IPS-NIHi11 (cell line): ENCODE results near the gene CAV3.
A peak's percentile ranks its signal among the peaks of the same experiment; 100 is the strongest.
"Not testable (repeated sequence)": the region's sequence is repeated elsewhere in the genome, so short reads cannot be mapped to it uniquely, and the experiment has no call there.

ENCODE experiments used
- DNase-seq: peaks from one replicate; pipeline ENCODE4 v3.0.0; 2012; ENCODE audit warnings: mixed read lengths, low spot score

The CAV3 gene

DNA sequence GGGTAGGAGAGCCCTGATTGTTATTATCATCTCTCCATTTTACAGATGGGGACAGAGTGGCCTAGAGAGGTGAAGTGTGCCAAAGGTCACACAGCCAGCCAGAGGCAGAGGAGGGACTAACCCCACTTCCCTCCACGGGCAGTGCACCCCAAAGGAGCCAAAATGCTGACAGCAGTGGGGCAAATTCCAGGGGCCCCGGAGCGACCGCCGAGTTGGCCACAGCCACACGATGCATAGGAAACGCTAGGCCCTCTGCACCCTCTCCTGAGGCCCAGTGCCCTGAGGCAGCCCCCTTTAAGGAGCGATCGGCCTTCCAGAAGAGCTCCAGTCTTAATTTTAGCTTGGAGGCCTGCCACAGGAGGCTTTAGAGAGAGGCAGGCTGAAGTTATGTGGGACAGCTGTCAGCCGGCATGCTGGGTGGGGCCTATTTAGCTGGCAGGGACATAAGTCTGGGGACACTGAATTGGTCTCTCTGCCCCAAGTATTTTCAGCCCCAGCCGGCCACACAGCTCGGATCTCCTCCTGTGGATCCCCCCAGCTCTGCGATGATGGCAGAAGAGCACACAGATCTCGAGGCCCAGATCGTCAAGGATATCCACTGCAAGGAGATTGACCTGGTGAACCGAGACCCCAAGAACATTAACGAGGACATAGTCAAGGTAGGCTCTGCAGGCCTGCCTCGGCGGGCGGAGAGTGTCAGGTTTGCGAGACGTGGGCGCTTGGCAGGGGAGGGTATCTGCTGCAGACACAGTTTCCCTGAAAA, at the start of gene CAV3:
TSS of gene CAV3 (plus strand) at position 471 of the 763 bp plus-strand sequence. CDS start at position 546, 75 bp downstream.
- no peak for DNase-seq

DNA sequence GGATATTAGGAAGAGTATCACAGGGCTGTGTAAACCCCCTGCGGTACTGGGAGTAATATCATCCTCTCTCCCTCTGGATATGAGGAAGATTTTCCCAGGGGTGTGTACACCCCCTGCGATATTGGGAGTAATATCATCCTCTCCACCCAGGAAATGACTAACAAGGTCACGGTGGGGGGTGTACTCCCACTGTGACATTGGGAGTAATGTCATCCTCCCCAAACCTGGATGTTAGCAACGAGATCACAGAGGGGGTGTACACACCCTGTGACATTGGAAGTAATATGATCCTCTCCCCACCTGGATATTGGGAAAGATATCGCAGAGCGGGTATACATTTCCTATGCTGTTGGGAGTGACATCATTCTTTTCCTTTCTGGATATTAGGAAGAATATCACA, 48.6 kb upstream of the CAV3 start:
- DNase-seq, result not testable (repeated sequence)

DNA sequence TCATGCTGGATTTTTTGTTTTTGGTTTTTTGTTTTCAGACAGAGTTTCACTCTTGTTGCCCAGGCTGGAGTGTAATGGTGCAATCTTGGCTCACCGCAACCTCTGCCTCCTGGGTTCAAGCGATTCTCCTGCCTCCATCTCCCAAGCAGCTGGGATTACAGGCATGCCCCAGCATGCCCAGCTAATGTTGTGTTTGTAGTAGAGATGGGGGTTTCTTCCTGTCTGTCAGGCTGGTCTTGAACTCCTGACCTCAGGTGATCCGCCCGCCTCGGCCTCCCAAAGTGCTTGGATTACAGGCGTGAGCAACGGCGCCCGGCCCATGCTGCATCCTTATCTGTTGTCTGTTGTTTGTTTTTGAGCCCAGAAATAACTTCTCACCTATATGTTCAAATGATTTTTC, 42.3 kb upstream of the CAV3 start:
- DNase-seq, result not testable (repeated sequence)

DNA sequence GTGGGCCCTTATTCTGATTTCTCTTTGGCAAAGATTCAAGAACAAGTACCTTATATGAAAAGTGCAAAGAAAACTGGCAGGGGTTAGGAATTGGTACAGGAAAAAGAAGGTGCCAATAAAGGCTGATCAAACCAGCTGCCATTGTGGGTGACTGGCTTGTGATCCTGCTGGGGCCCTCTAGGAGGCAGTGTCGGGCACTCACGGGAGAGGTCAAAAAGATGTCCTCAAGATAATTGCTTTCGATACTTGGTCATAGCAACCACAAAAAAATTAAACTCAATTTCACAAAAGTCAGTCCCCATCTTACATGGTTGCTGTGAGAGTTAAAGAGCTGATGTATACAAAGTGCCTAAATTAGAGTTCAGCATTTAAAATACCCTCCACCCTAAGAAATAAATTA, 31.0 kb upstream of the CAV3 start:
- peak; percentile 54 for DNase-seq

DNA sequence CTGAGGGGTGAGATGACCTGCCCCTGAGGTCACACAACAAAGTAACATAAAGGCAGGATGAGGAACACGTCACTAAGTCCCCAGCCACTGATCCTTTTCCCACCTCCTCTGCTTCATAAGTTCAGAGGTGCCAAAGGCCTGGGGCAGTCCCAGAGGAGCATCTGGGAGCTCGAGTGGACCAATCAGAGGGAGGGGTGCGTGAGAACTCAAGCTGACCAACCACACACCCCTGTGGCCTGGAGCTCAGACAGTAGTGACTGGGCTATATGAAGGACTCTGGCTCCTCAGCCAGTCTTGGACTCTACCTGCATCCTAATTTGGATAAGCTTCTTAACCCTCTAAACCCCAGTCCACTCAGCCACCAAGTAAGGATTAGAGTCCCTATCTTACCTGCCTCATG, 28.0 kb upstream of the CAV3 start:
- peak; percentile 3 for DNase-seq

DNA sequence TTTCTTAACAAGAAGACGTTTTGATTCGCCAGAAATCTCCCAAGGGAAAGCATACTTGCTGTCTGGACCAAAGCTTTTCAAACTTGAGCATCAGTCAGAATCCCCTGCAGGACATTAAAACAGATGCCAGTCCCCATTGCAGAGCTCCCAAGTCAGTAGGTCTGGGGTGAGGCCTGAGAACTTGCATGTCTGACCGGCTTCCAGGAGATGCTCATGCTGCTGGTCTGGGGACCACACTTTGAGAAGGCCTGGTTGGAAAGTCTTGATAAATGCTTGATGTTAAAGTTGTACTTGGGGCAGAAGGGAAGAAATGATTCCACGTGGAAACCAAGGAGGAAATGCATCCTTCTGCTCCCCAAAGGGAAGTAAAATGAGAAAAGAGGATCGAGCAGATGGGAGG, 24.3 kb upstream of the CAV3 start:
- peak; percentile 0 for DNase-seq

DNA sequence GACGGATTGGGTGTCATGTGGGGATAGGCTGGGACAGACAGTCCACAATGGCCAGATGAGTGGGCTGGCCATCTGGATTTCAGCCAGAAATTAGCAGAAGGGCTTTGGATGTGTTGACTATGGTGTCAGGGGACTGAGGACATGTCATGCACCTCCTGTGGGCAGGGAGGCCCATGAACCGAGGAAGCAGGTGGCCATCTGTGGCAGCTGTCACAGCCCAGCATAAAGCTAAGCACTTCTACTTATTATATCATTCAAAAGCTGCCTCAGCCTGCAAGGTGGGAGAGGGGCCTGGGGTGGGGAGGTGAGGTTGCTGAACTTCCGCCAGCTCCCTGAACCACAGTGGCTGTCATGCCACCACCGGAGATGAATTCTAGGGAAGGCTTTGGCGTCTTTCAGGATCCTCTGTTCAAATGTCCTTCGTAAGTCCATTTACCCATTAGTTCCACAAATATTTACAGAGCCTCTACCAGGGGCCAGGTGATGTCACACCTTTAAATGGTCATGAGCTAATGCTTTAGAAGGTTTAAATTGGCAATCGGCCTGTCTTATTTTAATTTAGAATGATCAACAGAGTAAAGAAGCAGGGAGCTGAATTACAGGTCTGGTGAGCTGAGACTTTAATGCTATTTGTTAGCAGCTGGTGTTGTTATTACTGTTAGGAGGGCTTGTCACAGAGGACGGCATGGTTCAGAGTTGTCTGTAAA, 23.6 kb upstream of the CAV3 start:
- DNase-seq, result peak; percentile 1

DNA sequence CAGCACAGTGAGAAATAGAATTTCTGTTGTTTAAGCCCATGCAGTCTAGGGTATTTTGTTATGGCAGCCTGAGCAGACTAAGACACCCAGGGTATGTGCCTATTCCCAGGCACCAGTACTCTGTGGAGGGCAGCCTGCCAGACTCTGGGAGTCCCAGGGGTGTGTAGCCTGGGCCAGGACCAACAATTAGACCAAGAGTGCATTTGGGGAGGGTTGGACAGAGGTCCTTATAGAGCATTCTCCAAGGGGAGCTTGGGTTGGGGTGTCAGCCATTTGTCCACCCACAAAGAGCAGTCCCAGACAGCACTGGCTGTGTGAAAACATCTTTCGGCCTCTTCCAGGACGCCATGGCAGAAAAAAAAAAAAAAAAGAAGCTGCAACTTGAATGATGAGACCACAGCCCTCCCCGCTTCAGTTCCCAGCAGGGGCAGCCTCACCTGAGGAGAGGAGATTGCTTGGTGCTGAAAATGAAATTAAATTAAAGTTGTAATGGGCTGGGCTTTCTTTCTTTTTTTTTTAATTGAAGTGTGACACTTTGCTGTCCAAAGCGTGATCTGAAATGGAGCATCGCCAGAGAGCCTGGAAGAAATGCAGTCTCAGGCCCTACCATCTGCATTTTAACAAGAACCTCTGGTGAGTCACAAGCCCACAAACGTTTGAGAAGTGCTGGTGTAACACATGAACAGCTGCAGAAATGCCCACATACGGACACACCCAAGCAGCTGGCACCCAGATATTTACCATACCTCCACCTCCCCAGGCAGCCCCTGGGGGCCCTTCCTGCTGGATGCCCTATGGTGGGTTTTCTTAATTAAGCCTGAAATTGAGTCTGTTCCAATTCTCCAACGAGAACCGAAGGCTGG, 21.3 kb upstream of the CAV3 start:
- peak; percentile 1 for DNase-seq

DNA sequence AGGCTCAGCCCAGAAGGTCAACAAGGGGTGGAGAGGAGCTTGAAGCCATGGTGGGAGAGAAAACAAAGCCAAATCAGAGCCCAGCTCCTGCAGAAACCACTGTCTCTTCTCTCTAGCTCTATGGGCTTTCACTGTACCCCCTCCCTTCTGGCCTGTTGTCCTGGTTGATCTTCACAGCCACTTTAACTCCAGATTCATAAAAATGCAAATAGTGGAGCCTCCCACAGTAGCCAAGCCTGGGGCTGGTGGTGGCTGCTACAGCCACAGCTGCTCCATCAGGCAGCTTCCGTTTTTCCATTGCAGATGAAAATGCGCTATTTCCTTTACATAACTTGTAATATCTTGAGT, 20.7 kb upstream of the CAV3 start:
- peak; percentile 2 for DNase-seq

DNA sequence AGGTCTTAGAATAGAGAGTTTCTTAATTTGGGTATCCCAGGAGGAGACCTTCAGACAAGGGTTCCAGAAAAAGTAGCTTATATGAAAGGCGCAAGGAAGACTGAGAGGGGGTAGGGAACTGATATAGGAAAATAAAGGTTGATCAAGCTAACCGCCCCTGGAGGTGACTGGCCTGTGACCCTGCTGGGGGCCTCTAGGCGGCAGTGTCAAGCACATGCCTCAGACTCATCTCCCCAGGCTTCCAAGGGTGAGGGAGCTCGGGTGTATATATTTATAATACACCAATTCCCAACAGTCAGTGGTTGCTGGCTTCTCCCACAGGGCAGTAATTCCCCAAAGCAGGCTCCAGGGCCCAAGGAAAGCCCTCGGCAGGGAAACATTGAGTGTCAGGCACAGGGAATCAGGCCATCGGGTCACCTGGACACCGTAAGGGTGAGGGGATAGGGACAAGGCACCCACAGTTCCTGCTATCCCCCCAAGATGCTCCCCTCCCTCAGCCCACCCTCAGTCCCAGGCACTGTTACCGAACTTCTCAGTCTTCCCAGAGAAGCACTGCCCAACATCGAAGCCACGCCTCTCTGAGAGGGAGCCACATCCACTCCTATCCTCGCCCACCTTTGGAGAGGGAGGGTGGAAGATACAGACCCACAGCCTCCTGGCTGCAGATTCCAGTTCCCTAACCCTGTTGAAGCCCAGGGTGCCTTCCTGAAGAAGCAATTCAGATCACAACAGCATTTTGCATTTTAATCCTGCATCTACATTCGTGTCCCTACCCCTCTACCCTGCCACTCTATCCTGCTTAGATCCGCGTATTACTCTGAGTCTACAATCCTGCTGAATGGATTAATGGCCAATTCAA, 19.5 kb upstream of the CAV3 start:
- DNase-seq, result peak; percentile 82

DNA sequence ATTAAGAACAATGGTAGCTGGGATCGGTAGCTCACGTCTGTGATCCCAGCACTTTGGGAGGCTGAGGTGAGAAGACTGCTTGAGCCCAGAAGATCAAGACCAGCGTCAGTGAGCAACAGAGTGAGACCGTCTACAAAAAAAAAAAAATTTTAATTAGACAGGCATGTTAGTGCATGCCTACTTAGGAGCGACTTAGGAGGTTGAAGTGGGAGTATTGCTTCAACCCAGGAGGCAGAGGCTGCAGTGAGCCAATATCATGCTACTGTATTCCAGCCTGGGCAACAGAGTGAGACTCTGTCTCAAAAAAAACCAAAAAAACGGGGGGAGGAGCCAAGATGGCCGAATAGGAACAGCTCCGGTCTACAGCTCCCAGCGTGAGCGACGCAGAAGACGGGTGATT, 17.8 kb upstream of the CAV3 start:
- not testable (repeated sequence) for DNase-seq

DNA sequence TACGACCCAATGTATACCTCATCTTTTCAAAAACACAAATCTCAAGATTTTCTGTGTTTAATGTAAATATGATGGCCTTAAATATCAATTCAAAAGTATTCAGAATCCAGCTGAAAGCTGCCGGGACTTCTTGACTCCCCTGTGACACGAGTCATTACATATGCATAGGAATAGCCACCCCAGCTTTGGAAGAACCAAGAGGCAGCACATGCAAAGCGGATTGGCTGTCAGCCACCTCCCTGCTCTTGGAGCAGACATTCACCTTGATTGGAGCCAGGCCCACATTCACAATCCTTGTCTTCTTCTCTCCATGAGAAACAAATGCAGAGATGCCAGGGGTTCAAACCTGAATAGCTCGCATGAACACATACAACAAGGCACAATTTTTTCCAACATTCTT, 10.8 kb upstream of the CAV3 start:
- DNase-seq, result no peak

DNA sequence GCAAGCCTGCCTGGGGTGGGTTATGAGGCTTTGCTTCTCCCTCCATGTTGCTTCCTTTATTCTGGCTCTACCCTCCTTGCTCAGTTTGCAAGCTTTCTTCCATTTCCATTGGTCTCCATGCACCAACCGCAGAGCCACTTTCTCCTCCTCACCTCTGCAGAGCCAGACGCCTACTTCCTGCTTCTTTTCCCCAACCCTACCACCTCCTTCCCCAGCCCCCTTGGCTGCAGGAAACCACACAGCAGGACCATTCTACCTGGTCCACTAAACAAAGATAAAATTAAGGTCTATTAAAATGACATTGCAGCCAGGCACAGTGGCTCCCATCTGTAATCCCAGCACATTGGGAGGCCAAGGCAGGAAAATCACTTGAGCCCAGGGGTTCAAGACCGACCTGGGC, 10.0 kb upstream of the CAV3 start:
- DNase-seq, result no peak

DNA sequence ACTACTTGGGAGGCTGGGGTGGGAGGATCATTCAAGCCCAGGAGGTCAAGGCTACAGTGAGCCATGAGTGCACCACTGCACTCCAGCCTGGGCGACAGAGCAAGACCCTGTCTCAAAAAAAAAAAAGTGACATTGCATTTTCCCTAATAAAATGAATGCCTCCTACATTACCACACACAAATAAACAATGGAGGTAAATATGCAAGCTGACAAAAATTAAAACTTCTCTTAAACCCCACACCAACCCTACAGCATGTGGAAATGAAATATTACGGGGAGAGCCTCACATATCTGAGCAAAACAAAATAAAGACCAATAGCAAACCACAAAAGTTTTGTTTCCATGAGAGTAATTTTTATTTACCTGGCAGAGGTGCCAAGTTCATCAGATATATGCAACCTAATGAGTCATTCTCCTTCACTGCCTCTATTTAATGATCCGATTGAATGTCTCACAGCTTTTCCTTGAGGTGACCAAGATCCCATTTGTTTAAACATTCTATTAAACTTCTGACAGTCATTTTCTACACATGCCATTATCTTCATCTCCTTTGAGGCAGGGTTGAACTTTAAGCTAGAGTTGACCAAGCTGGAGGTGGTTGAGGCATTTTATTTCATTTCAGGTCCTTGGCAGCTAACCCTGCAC, 9.4 kb upstream of the CAV3 start:
- no peak for DNase-seq

DNA sequence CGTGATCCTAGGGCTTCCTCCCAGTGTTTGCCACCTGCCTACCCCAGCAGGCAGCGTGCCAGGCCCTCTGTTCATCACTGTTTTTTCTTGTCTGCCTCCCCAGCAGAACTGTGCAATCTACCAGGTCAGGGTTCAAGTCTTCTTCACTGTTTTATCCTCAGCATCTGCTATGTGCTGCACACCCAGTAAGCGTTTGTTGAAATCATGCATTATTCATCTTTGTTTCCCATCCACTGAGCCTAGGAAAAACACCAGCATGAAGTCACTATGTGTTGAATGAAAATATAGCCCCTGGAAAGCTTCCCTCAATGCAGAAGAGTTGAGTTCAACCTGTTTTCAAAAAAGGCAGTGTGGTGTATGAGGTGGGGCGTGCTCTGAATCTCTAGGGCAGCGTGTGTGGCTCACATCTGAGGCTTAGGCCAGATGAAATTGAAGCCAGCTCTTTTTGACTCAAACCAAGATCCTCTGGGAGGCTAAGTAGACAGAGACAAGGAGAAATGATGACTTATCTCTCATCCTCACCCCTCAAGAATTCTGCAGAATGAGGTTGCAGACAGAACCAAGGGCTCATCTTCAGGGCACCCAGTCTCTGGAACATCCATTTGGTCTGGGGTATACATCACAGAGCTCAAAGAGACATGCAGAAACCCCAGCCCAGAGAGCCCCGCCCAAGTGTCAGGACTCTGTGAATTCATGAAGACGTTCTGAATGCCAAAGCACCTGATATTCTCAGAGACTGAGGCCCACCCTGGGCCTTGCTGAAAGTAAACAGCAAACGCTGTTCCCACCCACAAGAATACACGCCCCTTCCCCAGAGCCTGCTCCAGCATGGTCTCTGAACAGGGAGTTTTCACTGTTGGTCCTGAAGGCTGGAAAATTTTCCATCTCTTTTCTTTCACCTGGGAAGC, 5.7 kb upstream of the CAV3 start:
- no peak for DNase-seq

DNA sequence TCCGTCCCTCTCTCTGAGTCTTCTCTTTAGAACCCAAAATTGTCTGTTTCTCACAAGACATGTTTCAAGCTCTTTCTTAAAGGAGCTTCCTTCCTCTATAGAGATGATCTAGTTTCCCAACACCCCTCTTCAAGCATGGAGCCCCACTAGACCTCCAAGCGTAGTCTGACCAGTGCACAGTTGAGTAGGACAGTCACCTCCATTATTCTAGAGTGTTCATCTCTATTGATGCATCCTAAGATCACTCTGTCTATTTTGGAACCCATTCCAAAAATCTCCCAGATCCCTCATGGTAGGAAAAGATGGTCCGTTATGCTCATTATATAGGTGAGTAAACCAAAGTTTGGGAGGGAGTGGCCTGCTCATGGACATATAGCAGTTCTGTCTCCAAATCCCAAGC, 4.1 kb upstream of the CAV3 start:
- DNase-seq, result no peak

DNA sequence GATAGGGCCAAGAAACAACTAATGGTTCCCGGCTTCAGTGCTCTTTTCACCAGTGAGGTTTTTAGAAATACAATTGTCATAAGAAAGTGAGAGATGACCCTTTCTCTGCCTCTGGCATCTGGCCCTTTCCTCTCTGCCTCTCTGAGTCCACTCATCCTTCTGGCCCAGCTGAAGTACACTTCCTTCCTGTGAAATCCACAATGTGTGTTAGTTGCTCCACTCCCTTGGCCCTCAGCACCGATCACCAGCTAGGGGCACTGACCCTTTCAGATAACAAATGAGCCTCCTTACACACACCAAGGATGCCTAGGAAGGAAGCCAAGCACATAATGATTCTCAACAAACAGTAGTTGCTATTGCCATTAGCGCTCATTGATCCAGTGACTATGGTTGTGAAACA, 2.9 kb upstream of the CAV3 start:
- DNase-seq, result no peak

DNA sequence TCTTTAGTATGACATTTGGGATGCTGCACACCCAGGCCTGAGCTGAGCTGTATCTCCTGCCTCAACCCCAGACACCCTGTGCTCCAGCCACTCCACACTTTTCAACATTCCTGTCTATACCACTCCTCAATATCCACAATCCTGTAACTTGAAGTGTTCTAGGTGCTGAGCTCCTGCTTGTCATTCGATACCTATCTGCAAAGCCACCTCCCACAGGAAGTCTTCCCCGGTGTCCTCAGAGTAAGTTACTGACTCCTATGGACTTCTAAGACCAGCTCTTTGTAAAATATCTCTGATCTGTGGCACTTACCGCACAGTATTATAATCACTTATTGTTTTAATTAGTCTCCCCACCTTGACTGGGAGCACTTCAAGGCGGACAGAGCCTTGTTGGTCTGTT, 1.2 kb upstream of the CAV3 start:
- peak; percentile 33 for DNase-seq

DNA sequence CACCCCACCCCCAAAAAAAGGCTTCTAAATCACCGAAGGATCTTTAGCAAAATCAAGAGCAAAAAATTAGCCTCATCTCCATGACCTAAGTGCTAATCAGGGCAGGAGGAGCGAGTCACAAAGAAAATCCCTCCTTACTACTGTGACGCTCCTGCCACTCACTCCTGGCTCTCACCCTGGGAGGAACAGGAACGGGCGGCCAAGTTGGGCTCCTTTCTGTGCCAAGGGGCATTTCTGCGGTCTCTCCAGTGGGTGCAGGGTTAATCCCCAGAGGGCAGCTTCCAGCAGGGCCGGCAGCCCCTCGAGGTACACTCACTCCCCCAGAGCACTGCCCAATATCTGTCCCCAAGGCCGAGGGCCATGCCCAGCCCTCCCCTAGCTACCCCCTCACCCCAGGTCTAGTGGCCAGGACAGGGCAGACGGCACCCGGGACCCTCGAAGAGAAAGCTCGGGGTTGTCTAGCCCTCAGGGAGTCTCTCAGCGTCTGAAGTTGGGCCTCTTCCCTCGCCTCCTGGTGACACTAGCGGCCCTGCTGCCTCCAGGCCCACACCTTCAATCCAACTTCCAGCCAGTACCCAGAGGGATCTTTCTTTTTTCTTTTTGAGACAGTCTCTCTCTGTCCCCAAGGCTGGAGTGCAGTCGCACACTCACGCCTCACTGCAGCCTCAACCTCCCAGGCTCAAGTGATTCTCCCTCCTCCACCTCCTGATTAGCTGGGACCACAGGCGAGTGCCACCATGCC, 706 bp downstream of the CAV3 start:
- no peak for DNase-seq

DNA sequence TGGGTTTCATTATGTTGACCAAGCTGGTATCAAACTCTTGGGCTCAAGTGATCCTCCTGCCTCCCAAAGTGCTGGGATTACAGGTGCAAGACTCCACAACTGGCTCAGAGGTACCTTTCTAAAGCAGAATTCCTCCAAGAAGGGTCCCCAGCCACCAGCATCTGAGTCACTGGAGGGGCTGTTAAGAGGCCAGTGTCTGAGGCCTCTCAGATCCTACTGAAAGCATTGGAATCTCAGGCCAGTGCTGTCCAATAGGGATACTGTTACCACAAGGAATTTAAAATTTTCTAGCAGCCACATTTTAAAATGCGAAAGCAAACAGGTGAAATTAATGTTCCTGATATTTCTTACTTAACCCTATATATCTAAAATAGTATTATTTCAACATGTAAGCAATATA, 1.3 kb downstream of the CAV3 start:
- DNase-seq, result no peak
